ENCODE measurements around the gene TAB2. TPM values are rescaled to one million over a fixed set of nuclear protein-coding genes. Genes with fewer than 3 reads are reported as not detected.

The TAB2 gene
- polyA plus RNA-seq, 2 of the 4 experiments (the other 2 are of a cell fraction) = 23.0 to 49.0 TPM

DNA sequence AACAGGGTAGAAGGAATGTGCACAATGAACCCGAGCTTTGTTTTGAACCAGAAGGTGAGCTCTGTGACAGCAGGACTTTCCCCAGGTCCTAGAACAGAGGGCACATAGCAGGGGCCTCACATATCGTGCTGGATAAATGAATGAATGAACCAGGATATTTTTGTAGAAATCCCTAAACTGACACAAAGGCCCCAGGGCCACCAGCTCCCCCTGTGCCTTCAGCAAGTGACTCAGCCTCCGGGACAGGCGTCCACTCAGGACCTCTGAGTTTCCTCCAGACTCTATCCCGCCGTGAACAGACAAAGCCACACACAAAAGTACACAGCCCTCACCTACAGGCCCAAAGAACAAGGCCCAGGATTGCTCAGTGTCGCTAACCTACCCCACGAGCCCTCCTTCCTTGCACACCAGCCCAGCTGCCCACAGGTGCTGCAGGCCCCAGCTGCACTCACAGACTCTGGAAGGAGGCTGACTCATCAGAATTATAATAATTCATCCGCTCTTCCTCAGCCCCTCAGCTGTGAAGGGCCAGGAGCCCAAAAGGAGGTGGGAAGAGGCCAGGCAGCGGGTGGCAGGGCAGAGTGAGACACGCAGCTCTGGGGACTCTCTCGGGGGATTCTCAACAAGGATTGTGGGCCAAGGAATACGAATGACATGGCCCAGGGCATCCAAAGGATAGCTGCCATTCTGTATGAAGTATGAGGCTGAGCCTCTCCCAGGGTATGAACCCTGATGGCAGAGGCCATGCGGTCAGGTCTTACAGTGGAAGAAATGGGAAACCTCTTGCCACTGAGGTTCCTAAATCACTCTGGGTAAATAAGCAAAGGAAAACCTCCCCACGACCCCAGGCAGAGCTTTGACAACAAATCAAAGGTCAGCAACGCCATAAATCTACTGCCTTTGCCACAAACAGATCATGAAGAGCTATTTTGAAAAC lies 123.5 kb downstream of the TAB2 start:
- Histone ChIP-seq H3K4me3 (no peak overlapping the region), H3K4me1 (no peaks in the 10 kb centered on the region), H3K27ac (no peak overlapping the region), H3K9me3 (no peaks in the 10 kb centered on the region), H3K4me2 (no peak overlapping the region)
- TF ChIP-seq CEBPB (IDR thresholded peaks at IDR 0.05) = no peak
- TF ChIP-seq REST (IDR thresholded peaks at IDR 0.05) = no peak
- TF ChIP-seq NFE2L2 (conservative IDR thresholded peaks at IDR 0.05; ENCODE audit: low read length) = no peak
- TF ChIP-seq, protein P1, sequence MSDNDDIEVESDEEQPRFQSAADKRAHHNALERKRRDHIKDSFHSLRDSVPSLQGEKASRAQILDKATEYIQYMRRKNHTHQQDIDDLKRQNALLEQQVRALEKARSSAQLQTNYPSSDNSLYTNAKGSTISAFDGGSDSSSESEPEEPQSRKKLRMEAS (IDR thresholded peaks at IDR 0.05) = no peak
- TF ChIP-seq ZSCAN20 (CRISPR knock-in tag; IDR thresholded peaks at IDR 0.05) = no peak
- no peak for TF ChIP-seq HDAC2 (IDR thresholded peaks at IDR 0.05)
- TF ChIP-seq MAFK (IDR thresholded peaks at IDR 0.05; ENCODE audit: partially characterized antibody) = peak; percentile 33
- WGBS (ENCODE audit: missing lambda C conversion rate) = 79% methylated on average over 16 of the region's 16 CpGs
- ATAC-seq = no peak
- ChIA-PET POLR2A (no interaction called here), CTCF (interaction anchor here (0.5 to 1.6 kb wide), 7 partner anchors 9 to 413 kb away, joined by 3 to 11 read pairs (median 3); no protein-coding TSS in a partner anchor)
- no peak for DNase-seq (ENCODE audit: low read depth in 1 of 2, low spot score in 1 of 2)
- FAIRE-seq = no peak

GRCh38 chr6:149441740-149442139 lies 124.2 kb downstream of the TAB2 start:
- Histone ChIP-seq H3K4me3 (no peak overlapping the region), H3K4me2 (no peak overlapping the region), H3K9me3 (no peaks in the 10 kb centered on the region), H3K4me1 (no peaks in the 10 kb centered on the region), H3K27ac (no peak overlapping the region)
- no peak for TF ChIP-seq ZNF302 (CRISPR knock-in tag; IDR thresholded peaks at IDR 0.05)
- no peak for TF ChIP-seq NR3C1 (IDR thresholded peaks at IDR 0.05)
- no peak for TF ChIP-seq RAD21 (conservative IDR thresholded peaks at IDR 0.05 in 1 of 2, IDR thresholded peaks at IDR 0.05 in 1 of 2)
- no peak for TF ChIP-seq EHMT2 (IDR thresholded peaks at IDR 0.05; ENCODE audit: low read depth)
- TF ChIP-seq, protein P2, sequence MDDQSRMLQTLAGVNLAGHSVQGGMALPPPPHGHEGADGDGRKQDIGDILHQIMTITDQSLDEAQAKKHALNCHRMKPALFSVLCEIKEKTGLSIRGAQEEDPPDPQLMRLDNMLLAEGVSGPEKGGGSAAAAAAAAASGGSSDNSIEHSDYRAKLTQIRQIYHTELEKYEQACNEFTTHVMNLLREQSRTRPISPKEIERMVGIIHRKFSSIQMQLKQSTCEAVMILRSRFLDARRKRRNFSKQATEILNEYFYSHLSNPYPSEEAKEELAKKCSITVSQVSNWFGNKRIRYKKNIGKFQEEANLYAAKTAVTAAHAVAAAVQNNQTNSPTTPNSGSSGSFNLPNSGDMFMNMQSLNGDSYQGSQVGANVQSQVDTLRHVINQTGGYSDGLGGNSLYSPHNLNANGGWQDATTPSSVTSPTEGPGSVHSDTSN (IDR thresholded peaks at IDR 0.05) = no peak
- TF ChIP-seq CBX8 (IDR thresholded peaks at IDR 0.05) = no peak
- TF ChIP-seq FOSB (CRISPR knock-in tag; IDR thresholded peaks at IDR 0.05) = no peak
- no peak for TF ChIP-seq RNF2 (IDR thresholded peaks at IDR 0.05; ENCODE audit: borderline replicate concordance, low read depth)
- no peak for TF ChIP-seq SREBF2 (IDR thresholded peaks at IDR 0.05)
- no peak for TF ChIP-seq EHF (CRISPR knock-in tag; IDR thresholded peaks at IDR 0.05)
- TF ChIP-seq TP53 (CRISPR knock-in tag; IDR thresholded peaks at IDR 0.05) = no peak
- no peak for TF ChIP-seq CEBPB (IDR thresholded peaks at IDR 0.05)
- TF ChIP-seq, protein P3, sequence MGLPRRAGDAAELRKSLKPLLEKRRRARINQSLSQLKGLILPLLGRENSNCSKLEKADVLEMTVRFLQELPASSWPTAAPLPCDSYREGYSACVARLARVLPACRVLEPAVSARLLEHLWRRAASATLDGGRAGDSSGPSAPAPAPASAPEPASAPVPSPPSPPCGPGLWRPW (IDR thresholded peaks at IDR 0.05) = no peak
- TF ChIP-seq JUNB (IDR thresholded peaks at IDR 0.05) = no peak
- TF ChIP-seq HDAC2 (IDR thresholded peaks at IDR 0.05) = no peak
- TF ChIP-seq SMC3 (IDR thresholded peaks at IDR 0.05) = no peak
- ChIA-PET CTCF (interaction anchor here (0.8 to 1.6 kb wide), 3 partner anchors 10 to 414 kb away, joined by 3 to 11 read pairs (median 8); no protein-coding TSS in a partner anchor), POLR2A (no interaction called here)
- FAIRE-seq (no peak), ATAC-seq (no peak), DNase-seq (ENCODE audit: low read depth in 1 of 2, low spot score in 1 of 2) (no peak)
- WGBS (ENCODE audit: missing lambda C conversion rate) = 69% methylated on average over 7 of the region's 9 CpGs
